Kasumi-1 (cell line): ENCODE data around the gene CAMLG.
A peak's percentile ranks its signal among the peaks of the same experiment; 100 is the strongest.
"Not testable (repeated sequence)": the region's sequence is repeated elsewhere in the genome, so short reads cannot be mapped to it uniquely, and the experiment has no call there.

Experiments used
- DNase-seq, 2 experiments: peaks; one replicate each; lab custom pipeline; 2025; lab: John Stamatoyannopoulos, UW

Gene CAMLG

GRCh38 chr5:134738133-134738962 lies at the start of gene CAMLG:
Gene CAMLG, plus strand, starts transcription at chr5:134738548. Its CDS starts 73 bp downstream, at chr5:134738621.
- peak; percentile 92 to 94 for DNase-seq

- DNase-seq: not testable (repeated sequence)
These were observed 48.2 kb upstream of the CAMLG start for GRCh38 chr5:134690144-134690543.

- no peak for DNase-seq
These were observed 45.6 kb upstream of the CAMLG start for GRCh38 chr5:134692722-134693121.

GRCh38 chr5:134708301-134708700 lies 30.0 kb upstream of the CAMLG start:
- DNase-seq: no peak

GRCh38 chr5:134714120-134714519 lies 24.2 kb upstream of the CAMLG start:
- no peak for DNase-seq

GRCh38 chr5:134714541-134714940 lies 23.8 kb upstream of the CAMLG start:
- no peak for DNase-seq

GRCh38 chr5:134715466-134715865 lies 22.9 kb upstream of the CAMLG start:
- DNase-seq: not testable (repeated sequence)

- DNase-seq: no peak
These were observed 13.5 kb upstream of the CAMLG start for GRCh38 chr5:134724872-134725271.

- no peak for DNase-seq
These were observed 5.5 kb upstream of the CAMLG start for GRCh38 chr5:134732819-134733218.

GRCh38 chr5:134735243-134735642 lies 3.1 kb upstream of the CAMLG start:
- no peak for DNase-seq

GRCh38 chr5:134736173-134736812 lies 2.1 kb upstream of the CAMLG start:
- DNase-seq: peak; percentile 31 to 65

- peak; percentile 69 to 72 for DNase-seq
These were observed 764 bp downstream of the CAMLG start for GRCh38 chr5:134738963-134739661.

- no peak for DNase-seq
These were observed 2.7 kb downstream of the CAMLG start for GRCh38 chr5:134741052-134741451.

GRCh38 chr5:134742134-134742533 lies 3.8 kb downstream of the CAMLG start:
- DNase-seq: no peak

GRCh38 chr5:134749415-134749814 lies 11.1 kb downstream of the CAMLG start:
- DNase-seq: no peak

GRCh38 chr5:134758176-134758503 lies 19.8 kb downstream of the CAMLG start:
- DNase-seq: no peak

- peak; percentile 95 to 96 for DNase-seq
These were observed 20.4 kb downstream of the CAMLG start, which contains the start of gene DDX46 for GRCh38 chr5:134758504-134759341. Gene DDX46, plus strand, starts transcription at chr5:134758779. Its CDS starts 160 bp downstream, at chr5:134758939.

- DNase-seq: not testable (repeated sequence)
These were observed 29.4 kb downstream of the CAMLG start for GRCh38 chr5:134767528-134768291.

GRCh38 chr5:134769206-134769605 lies 30.9 kb downstream of the CAMLG start:
- DNase-seq: no peak

- DNase-seq: no peak
These were observed 34.2 kb downstream of the CAMLG start for GRCh38 chr5:134772461-134773125.
